ENCODE results near the gene ABHD6. TPM values are rescaled to one million over a fixed set of nuclear protein-coding genes. Genes with fewer than 3 reads are reported as not detected.
"Not testable (repeated sequence)": the region's sequence is repeated elsewhere in the genome, so short reads cannot be mapped to it uniquely, and the experiment has no call there.

Gene ABHD6
- total RNA-seq, 4 donors from 2014 or later: 36.5 to 69.7 (median 51.1) TPM

- TF ChIP-seq POLR2A (IDR thresholded peaks at IDR 0.05): no peak
- TF ChIP-seq CTCF (IDR thresholded peaks at IDR 0.05): no peak
- WGBS, 2 donors: 75 to 81% methylated on average over 4 of the region's 4 CpGs
- DNase-seq (ENCODE audit: low spot score in 2 of 2): peak in 1 of 2 donors; percentile 56
- intact Hi-C loops (cut with DNase I; ENCODE audit: low total_unique reads): no loop called here
- no peak overlapping the region for H3K4me3 ChIP-seq (ENCODE audit: low read depth, poor library complexity, severe bottlenecking)
Measured at GRCh38 chr3:58241306-58242044, 3.9 kb downstream of the ABHD6 start.

- WGBS, 2 donors: 25 to 33% methylated on average over 1 of the region's 1 CpG
- intact Hi-C loops (cut with DNase I; ENCODE audit: low total_unique reads): no loop called here
- DNase-seq (ENCODE audit: low spot score in 2 of 2): no peak
- TF ChIP-seq CTCF (IDR thresholded peaks at IDR 0.05): no peak
- no peak for TF ChIP-seq POLR2A (IDR thresholded peaks at IDR 0.05)
- no peak overlapping the region for H3K4me3 ChIP-seq (ENCODE audit: low read depth, poor library complexity, severe bottlenecking)
Measured at GRCh38 chr3:58242340-58242739, 4.7 kb downstream of the ABHD6 start.

DNA sequence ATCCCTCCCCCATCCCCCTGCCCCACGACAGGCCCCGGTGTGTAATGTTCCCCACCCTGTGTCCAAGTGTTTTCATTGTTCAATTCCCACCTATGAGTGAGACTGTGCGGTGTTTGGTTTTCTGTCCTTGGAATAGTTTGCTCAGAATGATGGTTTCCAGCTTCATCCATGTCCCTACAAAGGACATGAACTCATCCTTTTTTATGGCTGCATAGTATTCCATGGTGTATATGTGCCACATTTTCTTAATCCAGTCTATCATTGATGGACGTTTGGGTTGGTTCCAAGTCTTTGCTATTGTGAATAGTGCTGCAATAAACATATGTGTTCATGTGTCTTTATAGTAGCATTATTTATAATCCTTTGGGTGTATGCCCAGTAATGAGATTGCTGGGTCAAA, 5.3 kb downstream of the ABHD6 start:
- 59 to 70% methylated on average over 4 of the region's 4 CpGs for WGBS, 2 donors
- intact Hi-C loops (cut with DNase I; ENCODE audit: low total_unique reads); H3K4me3 ChIP-seq (ENCODE audit: low read depth, poor library complexity, severe bottlenecking): not testable (repeated sequence)
- peak in 1 of 2 donors; percentile 36 for DNase-seq (ENCODE audit: low spot score in 2 of 2)

GRCh38 chr3:58243976-58244585, 6.5 kb downstream of the ABHD6 start:
- no peak for DNase-seq (ENCODE audit: low spot score in 2 of 2)
- 81 to 90% methylated on average over 6 of the region's 6 CpGs for WGBS, 2 donors
- H3K4me3 ChIP-seq (ENCODE audit: low read depth, poor library complexity, severe bottlenecking): no peak overlapping the region
- intact Hi-C loops (cut with DNase I; ENCODE audit: low total_unique reads): no loop called here
- TF ChIP-seq CTCF (IDR thresholded peaks at IDR 0.05): no peak
- no peak for TF ChIP-seq POLR2A (IDR thresholded peaks at IDR 0.05)

DNA sequence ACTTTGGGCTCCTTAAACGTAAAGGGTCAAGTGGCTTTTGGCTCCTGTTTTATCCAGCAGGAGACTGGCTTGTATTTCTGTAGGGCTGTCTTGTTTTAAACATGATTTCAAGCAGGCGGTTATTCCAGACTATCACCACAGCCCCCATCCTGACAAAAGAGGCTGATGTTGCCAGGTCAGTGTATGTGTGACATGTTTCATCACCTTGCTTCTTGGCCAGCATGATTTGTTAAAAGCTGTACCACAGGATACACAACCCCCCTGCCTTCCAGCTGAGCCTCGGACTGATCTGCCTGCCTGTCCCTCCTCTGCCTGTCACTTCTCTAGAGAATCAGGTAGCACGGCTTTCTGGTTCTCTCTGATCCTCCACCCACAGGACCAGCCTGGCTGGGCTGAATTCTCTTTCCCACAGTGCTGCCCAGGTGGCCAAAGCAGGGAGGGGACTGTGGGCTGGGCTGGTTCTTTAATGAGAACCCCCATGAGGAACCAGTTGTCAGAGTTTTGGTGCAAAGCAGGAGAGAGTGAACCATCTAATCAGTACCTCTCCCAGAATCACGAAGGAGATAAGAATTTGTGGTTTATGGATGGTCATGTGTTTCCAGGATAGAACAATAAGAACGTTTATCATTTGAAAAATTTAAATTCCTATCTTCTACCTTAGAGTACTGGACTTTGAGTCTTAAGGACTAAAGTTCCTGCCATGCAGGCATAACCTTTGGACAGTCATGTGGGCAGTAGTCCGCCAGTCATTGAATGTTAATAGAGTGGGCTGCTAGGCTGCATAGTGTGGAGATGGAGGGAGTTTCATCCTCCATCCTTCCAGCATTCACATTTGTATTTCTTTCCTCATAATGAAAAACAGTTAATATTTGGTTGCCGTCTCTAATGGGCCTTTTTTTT, 8.8 kb downstream of the ABHD6 start:
- peak in 1 of 2 donors; percentile 28 for DNase-seq (ENCODE audit: low spot score in 2 of 2)
- WGBS, 2 donors: 76 to 79% methylated on average over 8 of the region's 8 CpGs
- intact Hi-C loops (cut with DNase I; ENCODE audit: low total_unique reads): no loop called here
- TF ChIP-seq POLR2A (IDR thresholded peaks at IDR 0.05) (no peak), CTCF (IDR thresholded peaks at IDR 0.05) (no peak)
- H3K4me3 ChIP-seq (ENCODE audit: low read depth, poor library complexity, severe bottlenecking): no peak overlapping the region
